OCI-LY7 (cell line): Measurements from ENCODE around the gene ZNF80. TPM values are rescaled to one million over a fixed set of nuclear protein-coding genes. Genes with fewer than 3 reads are reported as not detected.

Experiments used
- BruUV-seq: library from RNA; stranded (reverse); fragments of 400-500 nt; replicated peaks from 2 replicates; lab custom pipeline; 2021; lab: Mats Ljungman, UMichigan
- CTCF ChIA-PET: fragments of 300-600 bp; sonication (Branson Sonifier 250); formaldehyde crosslinking; loops from one replicate; lab custom pipeline; 2022; ENCODE audit warnings: antibody characterized with exemption; ENCODE audit not compliant: unreplicated experiment; lab: Charles Lee
- POLR2A ChIA-PET: fragments of 300-600 bp; sonication (Branson Sonifier 250); formaldehyde crosslinking; loops from one replicate; lab custom pipeline; 2022; ENCODE audit warnings: antibody characterized with exemption; lab: Charles Lee
- DNase-seq: peaks from one replicate; pipeline ENCODE4 v3.0.0-alpha.2; 2015; ENCODE audit warnings: low spot score
- H2AFZ ChIP-seq: fragments of 200-600 bp; sonication (generic), shearing (Covaris generic); 2 replicates; pipeline ENCODE4 v1.6.1; 2014; ENCODE audit warnings: mild to moderate bottlenecking, antibody characterized with exemption, low read length, moderate library complexity
- H3K27ac ChIP-seq: fragments of 200-600 bp; sonication (generic); 2 replicates; pipeline ENCODE4 v1.5.1; 2014; ENCODE audit warnings: mixed run types, low read depth, mild to moderate bottlenecking, moderate library complexity, low read length, inconsistent platforms; ENCODE audit not compliant: poor library complexity, severe bottlenecking
- H3K36me3 ChIP-seq: fragments of 200-600 bp; sonication (generic); 2 replicates; pipeline ENCODE4 v1.6.1; 2014; ENCODE audit warnings: mild to moderate bottlenecking, antibody characterized with exemption, low read length, moderate library complexity, mixed read lengths; ENCODE audit not compliant: insufficient read depth
- H3K4me1 ChIP-seq: fragments of 200-600 bp; sonication (generic); 2 replicates; pipeline ENCODE4 v1.5.1; 2014; ENCODE audit warnings: mild to moderate bottlenecking, low read length; ENCODE audit not compliant: insufficient read depth, poor library complexity, severe bottlenecking
- H3K4me2 ChIP-seq: fragments of 200-600 bp; sonication (generic); 2 replicates; pipeline ENCODE4 v1.6.1; 2014; ENCODE audit warnings: mild to moderate bottlenecking, low read length
- H3K4me3 ChIP-seq: fragments of 200-600 bp; sonication (generic); 2 replicates; pipeline ENCODE4 v1.5.1; 2014; ENCODE audit warnings: mild to moderate bottlenecking, low read depth, low read length; ENCODE audit not compliant: poor library complexity, severe bottlenecking
- H3K79me2 ChIP-seq: fragments of 200-600 bp; sonication (generic); 2 replicates; pipeline ENCODE4 v1.6.1; 2016; ENCODE audit warnings: low read depth, mild to moderate bottlenecking, low read length, moderate library complexity, mixed read lengths; ENCODE audit not compliant: insufficient read depth
- H3K9me2 ChIP-seq: fragments of 200-600 bp; sonication (generic); 2 replicates; pipeline ENCODE4 v1.6.1; 2016; ENCODE audit warnings: mild to moderate bottlenecking, low read length, mixed read lengths; ENCODE audit not compliant: insufficient read depth
- H3K9me3 ChIP-seq: fragments of 200-600 bp; sonication (generic); 2 replicates; pipeline ENCODE4 v1.6.1; 2014; ENCODE audit warnings: mild to moderate bottlenecking, mixed run types, low read length, mixed read lengths
- H4K20me1 ChIP-seq: fragments of 200-600 bp; sonication (generic); 2 replicates; pipeline ENCODE4 v1.6.1; 2014; ENCODE audit warnings: mild to moderate bottlenecking, antibody characterized with exemption, low read length, moderate library complexity, mixed read lengths; ENCODE audit not compliant: insufficient read depth
- EZH2phosphoT487 ChIP-seq: fragments of 200-600 bp; sonication (generic); IDR thresholded peaks from 2 replicates; pipeline ENCODE4 v1.6.1; 2018; ENCODE audit warnings: low read depth, borderline replicate concordance, mild to moderate bottlenecking, mixed run types, antibody characterized with exemption, low read length, moderate library complexity, mixed read lengths
- intact Hi-C: fragments of 100-400 bp; cut with micrococcal nuclease; formaldehyde crosslinking; loops from one replicate; pipeline ENCODE4 v1.10.0; 2022; ENCODE audit not compliant: unreplicated experiment
- total RNA-seq, 2 experiments: library from RNA; depleted of rRNA in 1 of 2; stranded (reverse); fragments of >200 nt in 1 of 2; shearing (Covaris generic) in 1 of 2; gene quantifications; 2 replicates each; pipeline ENCODE4 v1.2.3, GENCODE V29; 2014 to 2022
- TF ChIP-seq, protein P1 (sequence below): fragments of 200-600 bp; sonication (generic); conservative IDR thresholded peaks from 2 replicates; pipeline ENCODE4 v1.5.1; 2014; ENCODE audit warnings: mild to moderate bottlenecking, antibody characterized with exemption, low read length, moderate library complexity, mixed read lengths

ZNF80 gene
- total RNA-seq, 2 experiments from 2014 or later: not detected

- Histone ChIP-seq H3K4me1 (no peaks in the 10 kb centered on the region), H3K79me2 (no peaks in the 10 kb centered on the region), H3K27ac (no peak overlapping the region), H3K4me3 (no peak overlapping the region), H4K20me1 (no peaks in the 10 kb centered on the region), H3K4me2 (no peak overlapping the region), H3K9me2 (no peaks in the 10 kb centered on the region), H2AFZ (no peak overlapping the region), H3K9me3 (no peaks in the 10 kb centered on the region), H3K36me3 (no peaks in the 10 kb centered on the region)
- ChIA-PET CTCF (no interaction called here), POLR2A (no interaction called here)
- TF ChIP-seq, protein P1, sequence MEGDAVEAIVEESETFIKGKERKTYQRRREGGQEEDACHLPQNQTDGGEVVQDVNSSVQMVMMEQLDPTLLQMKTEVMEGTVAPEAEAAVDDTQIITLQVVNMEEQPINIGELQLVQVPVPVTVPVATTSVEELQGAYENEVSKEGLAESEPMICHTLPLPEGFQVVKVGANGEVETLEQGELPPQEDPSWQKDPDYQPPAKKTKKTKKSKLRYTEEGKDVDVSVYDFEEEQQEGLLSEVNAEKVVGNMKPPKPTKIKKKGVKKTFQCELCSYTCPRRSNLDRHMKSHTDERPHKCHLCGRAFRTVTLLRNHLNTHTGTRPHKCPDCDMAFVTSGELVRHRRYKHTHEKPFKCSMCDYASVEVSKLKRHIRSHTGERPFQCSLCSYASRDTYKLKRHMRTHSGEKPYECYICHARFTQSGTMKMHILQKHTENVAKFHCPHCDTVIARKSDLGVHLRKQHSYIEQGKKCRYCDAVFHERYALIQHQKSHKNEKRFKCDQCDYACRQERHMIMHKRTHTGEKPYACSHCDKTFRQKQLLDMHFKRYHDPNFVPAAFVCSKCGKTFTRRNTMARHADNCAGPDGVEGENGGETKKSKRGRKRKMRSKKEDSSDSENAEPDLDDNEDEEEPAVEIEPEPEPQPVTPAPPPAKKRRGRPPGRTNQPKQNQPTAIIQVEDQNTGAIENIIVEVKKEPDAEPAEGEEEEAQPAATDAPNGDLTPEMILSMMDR: no peak
- no peak for TF ChIP-seq EZH2phosphoT487
- intact Hi-C loops: no loop called here
- no TSS peak for BruUV-seq
- no peak for DNase-seq
Observed at GRCh38 chr3:114272271-114272670, 34.9 kb upstream of the ZNF80 start.

- Histone ChIP-seq H2AFZ (no peak overlapping the region), H3K27ac (no peak overlapping the region), H3K4me2 (no peak overlapping the region), H3K4me3 (no peak overlapping the region), H3K4me1 (no peaks in the 10 kb centered on the region), H3K9me3 (no peaks in the 10 kb centered on the region), H3K9me2 (no peaks in the 10 kb centered on the region; the same call in 1 of the 2 replicates), H3K79me2 (no peaks in the 10 kb centered on the region), H4K20me1 (no peaks in the 10 kb centered on the region), H3K36me3 (no peaks in the 10 kb centered on the region)
- POLR2A ChIA-PET: interaction anchor here (0.7 to 1.1 kb wide), 3 partner anchors 36 to 521 kb away, joined by 3 read pairs; no protein-coding TSS in a partner anchor
- TF ChIP-seq, protein P1: no peak
- no peak for TF ChIP-seq EZH2phosphoT487
- DNase-seq: no peak
- intact Hi-C loops: no loop called here
- no TSS peak for BruUV-seq
- CTCF ChIA-PET: no interaction called here
Observed at GRCh38 chr3:114270019-114270418, 32.6 kb upstream of the ZNF80 start.

- BruUV-seq: no TSS peak
- DNase-seq: no peak
- Histone ChIP-seq H3K27ac (no peak overlapping the region), H3K4me1 (no peaks in the 10 kb centered on the region), H3K36me3 (no peaks in the 10 kb centered on the region), H2AFZ (no peak overlapping the region), H3K4me3 (no peak overlapping the region), H3K9me2 (no peaks in the 10 kb centered on the region), H3K79me2 (no peaks in the 10 kb centered on the region), H4K20me1 (no peaks in the 10 kb centered on the region), H3K9me3 (peaks cover 14% of the 10 kb centered on the region; the same call in 1 of the 2 replicates), H3K4me2 (no peak overlapping the region)
- CTCF ChIA-PET: no interaction called here
- TF ChIP-seq, protein P1: no peak
- no peak for TF ChIP-seq EZH2phosphoT487
- intact Hi-C loops: loop anchor here (10.0 kb wide), 1 partner anchor 105 kb away; no protein-coding TSS in a partner anchor
- POLR2A ChIA-PET: interaction anchor here (0.6 kb wide), 1 partner anchor 10 kb away, joined by 3 read pairs; no protein-coding TSS in a partner anchor
Observed at GRCh38 chr3:114260152-114260551, 22.8 kb upstream of the ZNF80 start.
